ENCODE data around the gene LRRC27.

GRCh38 chr10:132355297-132355696 is 23.3 kb downstream of the LRRC27 start:
- TF ChIP-seq CTCF (IDR thresholded peaks at IDR 0.05; ENCODE audit: insufficient read depth, low read length, poor library complexity, severe bottlenecking) = no peak
- TF ChIP-seq EZH2phosphoT487 (conservative IDR thresholded peaks at IDR 0.05; ENCODE audit: low read length) = no peak

All from SU-DHL-6 (cell line).